HL-60/S4 treated with retinoic acid at 250 ng/mL for 4 days and 3 days (cell line): ENCODE data around the gene CSMD2.

ENCODE experiments used
- in situ Hi-C: fragments of 300-500 bp; cut with MboI; formaldehyde crosslinking; loops from 2 replicates; pipeline ENCODE4 v1.7.0; 2022; ENCODE audit warnings: low sequenced_read_pairs

The CSMD2 gene

GRCh38 chr1:33703464-33703863, 461.6 kb downstream of the CSMD2 start:
- in situ Hi-C loops, result no loop called here

- in situ Hi-C loops, result no loop called here
Measured at GRCh38 chr1:33698361-33699035, 466.5 kb downstream of the CSMD2 start.

- in situ Hi-C loops, result no loop called here
Measured at GRCh38 chr1:33697816-33698215, 467.2 kb downstream of the CSMD2 start.

- in situ Hi-C loops, result no loop called here
Measured at GRCh38 chr1:33696962-33697361, 468.1 kb downstream of the CSMD2 start.

- in situ Hi-C loops, result no loop called here
Measured at GRCh38 chr1:33696311-33696710, 468.7 kb downstream of the CSMD2 start.

- in situ Hi-C loops, result no loop called here
Measured at GRCh38 chr1:33692206-33693188, 472.5 kb downstream of the CSMD2 start.

- in situ Hi-C loops, result no loop called here
Measured at GRCh38 chr1:33687000-33687399, 478.0 kb downstream of the CSMD2 start.

GRCh38 chr1:33686551-33686950, 478.5 kb downstream of the CSMD2 start:
- in situ Hi-C loops, result no loop called here

GRCh38 chr1:33685256-33685655, 479.8 kb downstream of the CSMD2 start:
- in situ Hi-C loops, result no loop called here

- in situ Hi-C loops, result no loop called here
Measured at GRCh38 chr1:33684396-33685179, 480.4 kb downstream of the CSMD2 start.

- in situ Hi-C loops, result no loop called here
Measured at GRCh38 chr1:33683913-33684312, 481.1 kb downstream of the CSMD2 start.

GRCh38 chr1:33682371-33682770, 482.7 kb downstream of the CSMD2 start:
- in situ Hi-C loops, result no loop called here

- in situ Hi-C loops, result no loop called here
Measured at GRCh38 chr1:33680281-33680840, 484.7 kb downstream of the CSMD2 start.

GRCh38 chr1:33670567-33670966, 494.5 kb downstream of the CSMD2 start:
- in situ Hi-C loops, result no loop called here

- in situ Hi-C loops, result no loop called here
Measured at GRCh38 chr1:33668695-33669094, 496.3 kb downstream of the CSMD2 start.

GRCh38 chr1:33667386-33668282, 497.4 kb downstream of the CSMD2 start:
- in situ Hi-C loops, result no loop called here

- in situ Hi-C loops, result no loop called here
Measured at GRCh38 chr1:33666616-33667015, 498.4 kb downstream of the CSMD2 start.

- in situ Hi-C loops, result no loop called here
Measured at GRCh38 chr1:33661811-33662454, 503.1 kb downstream of the CSMD2 start.

GRCh38 chr1:33660956-33661355, 504.1 kb downstream of the CSMD2 start:
- in situ Hi-C loops, result no loop called here
